HEK293 (cell line): ENCODE results near the gene OTOS.

Experiments used
- CTCF ChIA-PET: fragments of 350-600 bp; formaldehyde crosslinking; extraction: SDS; loops from one replicate; lab custom pipeline; 2021; ENCODE audit warnings: antibody characterized with exemption; lab: Yijun Ruan, JAX
- POLR2A ChIA-PET: fragments of 300-600 bp; formaldehyde crosslinking; extraction: SDS; loops from one replicate; lab custom pipeline; 2020; ENCODE audit warnings: antibody characterized with exemption, inconsistent platforms; lab: Yijun Ruan, JAX
- H3K27ac ChIP-seq: fragments of 200-500 bp; sonication (Bioruptor generic); 2 replicates; pipeline ENCODE4 v1.5.1; 2014; ENCODE audit warnings: low read depth, low read length, control low read depth, inconsistent platforms; ENCODE audit errors: extremely low read depth
- H3K36me3 ChIP-seq, 2 experiments: fragments of 200-500 bp in 1 of 2; sonication (Bioruptor generic) in 1 of 2; 1 replicate in 1 of 2; 2 replicates in 1 of 2; pipeline ENCODE4 v1.5.1; 2014 to 2017; ENCODE audit warnings: inconsistent platforms in 2 of 2, low read length in 2 of 2; ENCODE audit not compliant: control insufficient read depth in 2 of 2, insufficient read depth in 1 of 2
- H3K4me1 ChIP-seq: fragments of 200-500 bp; sonication (Bioruptor generic); 2 replicates; pipeline ENCODE4 v1.5.1; 2014; ENCODE audit warnings: mild to moderate bottlenecking, low read length, inconsistent platforms; ENCODE audit not compliant: control insufficient read depth, insufficient read depth
- H3K4me3 ChIP-seq: 2 replicates; pipeline ENCODE4 v1.5.1; 2011; ENCODE audit warnings: low read depth, mild to moderate bottlenecking, control low read depth, low read length, moderate library complexity
- H3K9me3 ChIP-seq: fragments of 200-500 bp; sonication (Bioruptor generic); 2 replicates; pipeline ENCODE4 v1.5.1; 2014; ENCODE audit warnings: low read depth, low read length, inconsistent platforms; ENCODE audit not compliant: control insufficient read depth, insufficient read depth
- BCL11B ChIP-seq: fragments of 450-650 bp; formaldehyde crosslinking; IDR thresholded peaks from 2 replicates; pipeline ENCODE4 v1.5.1; 2016; ENCODE audit warnings: low read depth, missing biosample characterization, missing genetic modification characterization
- GLI2 ChIP-seq: fragments of 450-650 bp; formaldehyde crosslinking; IDR thresholded peaks from 2 replicates; pipeline ENCODE4; 2017; ENCODE audit warnings: missing biosample characterization, missing genetic modification characterization, low read depth, borderline replicate concordance
- KLF8 ChIP-seq: fragments of 450-650 bp; formaldehyde crosslinking; IDR thresholded peaks from 2 replicates; pipeline ENCODE4 v1.5.1; 2016; ENCODE audit warnings: missing biosample characterization, missing genetic modification characterization
- PRDM4 ChIP-seq: fragments of 450-650 bp; formaldehyde crosslinking; IDR thresholded peaks from 2 replicates; pipeline ENCODE4 v1.5.1; 2017; ENCODE audit warnings: missing biosample characterization, missing genetic modification characterization
- WT1 ChIP-seq: fragments of 450-650 bp; formaldehyde crosslinking; IDR thresholded peaks from 2 replicates; pipeline ENCODE4 v1.5.1; 2016; ENCODE audit warnings: missing biosample characterization, missing genetic modification characterization
- ZFP41 ChIP-seq: fragments of 450-650 bp; formaldehyde crosslinking; IDR thresholded peaks from 2 replicates; pipeline ENCODE4 v1.5.1; 2016; ENCODE audit warnings: missing biosample characterization, missing genetic modification characterization, borderline replicate concordance
- ZNF174 ChIP-seq: fragments of 450-650 bp; formaldehyde crosslinking; IDR thresholded peaks from 2 replicates; pipeline ENCODE4 v1.5.0; 2017; ENCODE audit warnings: missing biosample characterization, mild to moderate bottlenecking, missing genetic modification characterization
- ZNF23 ChIP-seq: fragments of 450-650 bp; formaldehyde crosslinking; IDR thresholded peaks from 2 replicates; pipeline ENCODE4 v1.5.1; 2016; ENCODE audit warnings: missing biosample characterization, missing genetic modification characterization, borderline replicate concordance
- ZNF239 ChIP-seq: fragments of 450-650 bp; formaldehyde crosslinking; IDR thresholded peaks from 2 replicates; pipeline ENCODE4 v1.5.1; 2016; ENCODE audit warnings: missing biosample characterization, missing genetic modification characterization
- ZNF274 ChIP-seq, 2 experiments: fragments of 200-500 bp in 1 of 2; fragments of 450-650 bp in 1 of 2; sonication (Bioruptor generic) in 1 of 2; formaldehyde crosslinking in 1 of 2; IDR thresholded peaks; 2 replicates each; pipeline versions ENCODE4 v1.5.1 to v1.6.1; 2014 to 2016; ENCODE audit warnings: borderline replicate concordance in 1 of 2, inconsistent platforms in 1 of 2, low read length in 1 of 2, missing biosample characterization in 1 of 2, missing genetic modification characterization in 1 of 2
- ZNF394 ChIP-seq: fragments of 450-650 bp; formaldehyde crosslinking; IDR thresholded peaks from 2 replicates; pipeline ENCODE4 v1.5.1; 2016; ENCODE audit warnings: missing biosample characterization, missing genetic modification characterization, mild to moderate bottlenecking, moderate library complexity, borderline replicate concordance
- ZNF433 ChIP-seq: fragments of 450-650 bp; formaldehyde crosslinking; IDR thresholded peaks from 2 replicates; pipeline ENCODE4 v1.5.1; 2016; ENCODE audit warnings: missing biosample characterization, missing genetic modification characterization, low read depth
- ZNF501 ChIP-seq: fragments of 450-650 bp; formaldehyde crosslinking; IDR thresholded peaks from 2 replicates; pipeline ENCODE4 v1.5.1; 2016; ENCODE audit warnings: missing biosample characterization, missing genetic modification characterization
- ZNF544 ChIP-seq: fragments of 450-650 bp; formaldehyde crosslinking; IDR thresholded peaks from 2 replicates; pipeline ENCODE4 v1.5.0; 2017; ENCODE audit warnings: missing biosample characterization, missing genetic modification characterization
- ZNF555 ChIP-seq: fragments of 450-650 bp; formaldehyde crosslinking; conservative IDR thresholded peaks from 2 replicates; pipeline ENCODE4 v1.5.1; 2017; ENCODE audit warnings: missing biosample characterization, mild to moderate bottlenecking, missing genetic modification characterization, inconsistent platforms
- ZNF596 ChIP-seq: fragments of 450-650 bp; IDR thresholded peaks from 2 replicates; pipeline ENCODE4 v1.5.0; 2018; ENCODE audit warnings: missing biosample characterization, mild to moderate bottlenecking, missing genetic modification characterization, moderate library complexity
- ZNF626 ChIP-seq: fragments of 450-650 bp; sonication (Bioruptor Pico); formaldehyde crosslinking; IDR thresholded peaks from 2 replicates; pipeline ENCODE4 v1.5.1; 2018; ENCODE audit warnings: missing biosample characterization, missing genetic modification characterization, inconsistent platforms
- ZNF777 ChIP-seq: fragments of 450-650 bp; formaldehyde crosslinking; IDR thresholded peaks from 2 replicates; pipeline ENCODE4 v1.5.1; 2017; ENCODE audit warnings: missing biosample characterization, missing genetic modification characterization, borderline replicate concordance
- TF ChIP-seq, protein P1 (sequence below): fragments of 450-650 bp; formaldehyde crosslinking; IDR thresholded peaks from 2 replicates; pipeline ENCODE4 v1.5.1; 2016; ENCODE audit warnings: missing biosample characterization, missing genetic modification characterization, low read depth
- TF ChIP-seq, protein P2 (sequence below): fragments of 450-650 bp; formaldehyde crosslinking; IDR thresholded peaks from 2 replicates; pipeline ENCODE4 v1.5.1; 2016; ENCODE audit warnings: missing biosample characterization, missing genetic modification characterization
- TF ChIP-seq, protein P3 (sequence below): fragments of 450-650 bp; formaldehyde crosslinking; IDR thresholded peaks from 2 replicates; pipeline ENCODE4; 2016; ENCODE audit warnings: missing biosample characterization, missing genetic modification characterization

The OTOS gene

DNA sequence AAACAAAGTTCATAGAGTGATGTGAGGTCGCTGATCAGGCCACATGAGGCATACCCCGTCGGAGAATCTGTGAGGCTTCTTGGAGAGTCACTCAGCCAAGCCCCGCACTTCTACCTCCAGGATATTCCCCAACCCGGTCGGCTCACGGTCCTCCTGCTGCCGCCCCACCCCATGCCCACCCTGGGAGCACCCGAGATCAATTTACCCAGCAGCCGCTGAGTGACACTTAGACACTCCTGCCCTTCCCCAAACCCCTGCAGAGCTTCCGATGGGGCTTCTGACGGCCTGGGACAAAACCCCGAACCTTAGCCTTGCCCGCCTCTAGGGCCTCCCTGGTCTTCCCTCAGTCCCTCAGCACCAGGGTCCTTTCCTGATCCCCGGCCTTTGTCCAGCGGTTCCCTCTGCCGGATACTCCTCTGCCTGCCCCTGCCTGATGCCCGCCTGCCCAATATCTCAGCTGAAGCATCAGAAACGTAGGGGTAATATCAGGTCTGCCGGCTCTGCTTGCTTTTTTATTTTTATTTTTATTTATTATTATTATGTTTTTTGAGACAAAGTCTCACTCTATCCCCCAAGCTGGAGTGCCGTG is 18.9 kb upstream of the OTOS start:
- no peaks in the 10 kb centered on the region for H3K4me1 ChIP-seq
- no peak overlapping the region for H3K4me3 ChIP-seq
- ChIA-PET CTCF (interaction anchor here (0.6 to 0.7 kb wide), 2 partner anchors 10 to 81 kb away, joined by 4 read pairs; no protein-coding TSS in a partner anchor), POLR2A (no interaction called here)
- no peaks in the 10 kb centered on the region for H3K9me3 ChIP-seq
- no peak overlapping the region for H3K27ac ChIP-seq
- TF ChIP-seq, protein P1, sequence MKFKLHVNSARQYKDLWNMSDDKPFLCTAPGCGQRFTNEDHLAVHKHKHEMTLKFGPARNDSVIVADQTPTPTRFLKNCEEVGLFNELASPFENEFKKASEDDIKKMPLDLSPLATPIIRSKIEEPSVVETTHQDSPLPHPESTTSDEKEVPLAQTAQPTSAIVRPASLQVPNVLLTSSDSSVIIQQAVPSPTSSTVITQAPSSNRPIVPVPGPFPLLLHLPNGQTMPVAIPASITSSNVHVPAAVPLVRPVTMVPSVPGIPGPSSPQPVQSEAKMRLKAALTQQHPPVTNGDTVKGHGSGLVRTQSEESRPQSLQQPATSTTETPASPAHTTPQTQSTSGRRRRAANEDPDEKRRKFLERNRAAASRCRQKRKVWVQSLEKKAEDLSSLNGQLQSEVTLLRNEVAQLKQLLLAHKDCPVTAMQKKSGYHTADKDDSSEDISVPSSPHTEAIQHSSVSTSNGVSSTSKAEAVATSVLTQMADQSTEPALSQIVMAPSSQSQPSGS (tag by site-specific recombination) = no peak
- TF ChIP-seq ZNF777 (tag by site-specific recombination) (no peak), WT1 (no peak), ZNF544 (tag by site-specific recombination) (no peak), ZNF555 (tag by site-specific recombination) (no peak)
- TF ChIP-seq, protein P2, sequence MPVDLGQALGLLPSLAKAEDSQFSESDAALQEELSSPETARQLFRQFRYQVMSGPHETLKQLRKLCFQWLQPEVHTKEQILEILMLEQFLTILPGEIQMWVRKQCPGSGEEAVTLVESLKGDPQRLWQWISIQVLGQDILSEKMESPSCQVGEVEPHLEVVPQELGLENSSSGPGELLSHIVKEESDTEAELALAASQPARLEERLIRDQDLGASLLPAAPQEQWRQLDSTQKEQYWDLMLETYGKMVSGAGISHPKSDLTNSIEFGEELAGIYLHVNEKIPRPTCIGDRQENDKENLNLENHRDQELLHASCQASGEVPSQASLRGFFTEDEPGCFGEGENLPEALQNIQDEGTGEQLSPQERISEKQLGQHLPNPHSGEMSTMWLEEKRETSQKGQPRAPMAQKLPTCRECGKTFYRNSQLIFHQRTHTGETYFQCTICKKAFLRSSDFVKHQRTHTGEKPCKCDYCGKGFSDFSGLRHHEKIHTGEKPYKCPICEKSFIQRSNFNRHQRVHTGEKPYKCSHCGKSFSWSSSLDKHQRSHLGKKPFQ = no peak
- no peaks in the 10 kb centered on the region for H3K36me3 ChIP-seq

DNA sequence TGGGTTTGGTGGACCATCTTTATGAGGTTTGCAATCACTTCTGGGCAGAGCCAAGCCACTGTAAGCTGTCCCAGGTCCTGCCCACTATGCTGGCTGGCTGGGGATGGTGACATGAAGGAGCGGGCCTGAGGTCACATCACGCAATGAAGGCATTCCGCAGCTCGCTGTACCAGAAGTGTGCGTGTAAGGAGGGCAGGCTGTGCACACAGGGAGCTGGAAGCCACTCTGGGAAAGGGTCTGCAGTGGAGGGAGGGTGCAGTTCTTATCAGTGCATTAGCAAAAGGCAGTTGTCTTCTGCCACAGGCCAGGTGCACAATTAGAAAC is 16.7 kb upstream of the OTOS start:
- H3K9me3 ChIP-seq = no peaks in the 10 kb centered on the region
- no peak overlapping the region for H3K4me3 ChIP-seq
- ChIA-PET POLR2A (no interaction called here), CTCF (interaction anchor here (1.0 kb wide), 1 partner anchor 36 kb away, joined by 3 read pairs; no protein-coding TSS in a partner anchor)
- TF ChIP-seq ZNF239 (tag by site-specific recombination) = 0 out of 2 replicates have a peak, but pooled peaks have one; percentile 22
- no peak for TF ChIP-seq ZNF23
- H3K27ac ChIP-seq = no peak overlapping the region
- no peaks in the 10 kb centered on the region for H3K36me3 ChIP-seq
- no peaks in the 10 kb centered on the region for H3K4me1 ChIP-seq

DNA sequence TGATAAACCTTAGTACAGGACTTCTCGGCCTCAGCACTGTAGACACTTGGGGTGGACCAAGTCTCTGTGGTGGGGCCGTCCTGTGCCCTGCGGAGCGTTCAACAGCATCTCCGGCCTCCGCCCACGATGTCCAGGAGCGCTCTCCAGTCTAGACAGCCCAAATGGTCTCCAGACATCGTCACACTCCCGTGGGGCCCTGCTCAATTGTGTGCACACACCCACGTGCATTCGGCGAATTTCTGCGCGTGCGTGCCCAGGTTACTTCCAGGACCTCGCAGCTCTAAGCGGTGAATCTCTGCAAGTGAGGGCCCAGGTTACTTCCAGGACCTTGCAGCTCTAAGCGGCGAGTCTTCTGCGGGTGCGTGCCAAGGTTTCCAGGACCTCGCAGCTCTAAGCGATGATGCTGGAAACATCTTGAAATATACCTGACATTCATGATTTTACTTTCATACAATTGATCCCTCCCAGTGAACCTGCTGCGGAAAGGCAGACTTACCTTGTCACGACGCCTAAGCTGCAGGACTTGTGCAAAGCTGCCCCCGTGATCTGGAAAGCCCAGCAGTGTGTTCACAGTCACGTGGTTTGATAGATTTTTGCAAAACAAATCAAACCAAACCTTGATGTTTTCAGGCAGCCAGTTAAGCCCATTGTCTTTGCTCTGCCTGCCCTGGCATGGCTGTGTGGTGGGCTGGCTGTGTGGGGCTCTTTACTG is 16.1 kb upstream of the OTOS start:
- Histone ChIP-seq H3K4me1 (no peaks in the 10 kb centered on the region), H3K27ac (no peak overlapping the region), H3K4me3 (no peak overlapping the region), H3K36me3 (no peaks in the 10 kb centered on the region), H3K9me3 (no peaks in the 10 kb centered on the region)
- no peak for TF ChIP-seq PRDM4 (tag by site-specific recombination)
- TF ChIP-seq ZNF501 (tag by site-specific recombination) = no peak
- TF ChIP-seq ZNF626 (tag by site-specific recombination) = no peak
- no peak for TF ChIP-seq ZNF433
- TF ChIP-seq, protein P3, sequence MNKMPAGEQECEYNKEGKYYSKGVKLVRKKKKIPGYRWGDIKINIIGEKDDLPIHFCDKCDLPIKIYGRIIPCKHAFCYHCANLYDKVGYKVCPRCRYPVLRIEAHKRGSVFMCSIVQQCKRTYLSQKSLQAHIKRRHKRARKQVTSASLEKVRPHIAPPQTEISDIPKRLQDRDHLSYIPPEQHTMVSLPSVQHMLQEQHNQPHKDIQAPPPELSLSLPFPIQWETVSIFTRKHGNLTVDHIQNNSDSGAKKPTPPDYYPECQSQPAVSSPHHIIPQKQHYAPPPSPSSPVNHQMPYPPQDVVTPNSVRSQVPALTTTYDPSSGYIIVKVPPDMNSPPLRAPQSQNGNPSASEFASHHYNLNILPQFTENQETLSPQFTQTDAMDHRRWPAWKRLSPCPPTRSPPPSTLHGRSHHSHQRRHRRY = no peak
- TF ChIP-seq ZNF596 = no peak
- no peak for TF ChIP-seq ZFP41 (tag by site-specific recombination)
- TF ChIP-seq GLI2 = no peak
- no peak for TF ChIP-seq KLF8 (tag by site-specific recombination)
- TF ChIP-seq ZNF174 (tag by site-specific recombination) = no peak
- no peak for TF ChIP-seq ZNF274 (IDR thresholded peaks at IDR 0.05; ENCODE audit: low read length)
- no peak for TF ChIP-seq ZNF274 (tag by site-specific recombination; IDR thresholded peaks at IDR 0.05; ENCODE audit: borderline replicate concordance)
- TF ChIP-seq ZNF394 (tag by site-specific recombination) = no peak
- TF ChIP-seq BCL11B (tag by site-specific recombination) = no peak
- POLR2A ChIA-PET = no interaction called here
- CTCF ChIA-PET = interaction anchor here (1.0 kb wide), 2 partner anchors 13 to 36 kb away, joined by 3 read pairs; no protein-coding TSS in a partner anchor
